Adipose tissue (tissue), 3 donors: ENCODE results near the gene ASF1A. TPM values are rescaled to one million over a fixed set of nuclear protein-coding genes. Genes with fewer than 3 reads are reported as not detected.

Source experiments
- H3K27ac ChIP-seq: one replicate; pipeline ENCODE4 v1.5.1; 2013; ENCODE audit warnings: low read depth, low read length
- WGBS, 3 donors: extraction: QIAGEN DNeasy Blood & Tissue Kit; methylation state at CpG; one replicate each; pipeline ENCODE4 v1.1.7; 2013; 5-methylcytosine and 5-hydroxymethylcytosine counted together
- polyA plus RNA-seq, 3 donors: library from polyadenylated mRNA; stranded (reverse); fragments of 200-250 nt; gene quantifications; one replicate each; pipeline ENCODE4 v1.2.3, GENCODE V29; 2013
- donor health status: healthy with polysubstance abuse.
- donor health status: Bipolar disorder and iron deficiency.
- donor health status: healthy.

ASF1A gene
- polyA plus RNA-seq, 3 donors, result 5.8 to 8.9 (median 6.4) TPM

GRCh38 chr6:118876198-118876597 lies 17.8 kb upstream of the ASF1A start:
- no peak overlapping the region for H3K27ac ChIP-seq
- 93 to 100% (median 96%) methylated on average over 1 of the region's 1 CpG for WGBS, 3 donors

GRCh38 chr6:118876814-118877213 lies 17.1 kb upstream of the ASF1A start:
- no peak overlapping the region for H3K27ac ChIP-seq

GRCh38 chr6:118877806-118878205 lies 16.1 kb upstream of the ASF1A start:
- WGBS, 3 donors, result 94 to 99% (median 96%) methylated on average over 2 of the region's 2 CpGs
- no peak overlapping the region for H3K27ac ChIP-seq

- WGBS, 3 donors, result 81 to 90% (median 84%) methylated on average over 9 of the region's 9 CpGs
- H3K27ac ChIP-seq, result no peak overlapping the region
Measured at GRCh38 chr6:118881440-118882313, 12.3 kb upstream of the ASF1A start.

GRCh38 chr6:118882314-118882905 lies 11.5 kb upstream of the ASF1A start:
- no peak overlapping the region for H3K27ac ChIP-seq
- WGBS, 3 donors, result 88 to 95% (median 94%) methylated on average over 4 of the region's 4 CpGs

GRCh38 chr6:118886641-118887040 lies 7.3 kb upstream of the ASF1A start:
- no peak overlapping the region for H3K27ac ChIP-seq
- whole genome bisulfite sequencing, 3 donors, result 78 to 94% (median 93%) methylated on average over 6 of the region's 6 CpGs

- H3K27ac ChIP-seq, result no peak overlapping the region
- 88 to 95% (median 94%) methylated on average over 4 of the region's 4 CpGs for WGBS, 3 donors
Measured at GRCh38 chr6:118889163-118889562, 4.8 kb upstream of the ASF1A start.

- H3K27ac ChIP-seq, result no peak overlapping the region
- WGBS, 3 donors, result 81 to 89% (median 84%) methylated on average over 5 of the region's 5 CpGs
Measured at GRCh38 chr6:118890997-118891790, 2.8 kb upstream of the ASF1A start.

GRCh38 chr6:118892355-118892991 lies 1.5 kb upstream of the ASF1A start:
- WGBS, 3 donors, result 26 to 31% (median 26%) methylated on average over 6 of the region's 6 CpGs
- no peak overlapping the region for H3K27ac ChIP-seq

GRCh38 chr6:118893064-118893806 lies 717 bp upstream of the ASF1A start:
- WGBS, 3 donors, result 0 to 1% (median 0%) methylated on average over 18 of the region's 18 CpGs

GRCh38 chr6:118894425-118895260 lies 691 bp downstream of the ASF1A start:
- H3K27ac ChIP-seq, result peak overlapping the region; percentile 90
- 0 to 1% (median 0%) methylated on average over 100 to 102 of the region's 102 CpGs for WGBS, 3 donors

More at GRCh38 chr6:118893064-118893806, 717 bp upstream of the ASF1A start:
- peak overlapping the region; percentile 32 for H3K27ac ChIP-seq

- WGBS, 3 donors, result 0 to 1% (median 0%) methylated on average over 11 of the region's 11 CpGs
- peak overlapping the region; percentile 90 for H3K27ac ChIP-seq
Measured at GRCh38 chr6:118895261-118895560, 1.3 kb downstream of the ASF1A start.

GRCh38 chr6:118895859-118896258 lies 1.9 kb downstream of the ASF1A start:
- no peak overlapping the region for H3K27ac ChIP-seq
- WGBS, 3 donors, result 48 to 54% (median 53%) methylated on average over 2 of the region's 2 CpGs

- no peak overlapping the region for H3K27ac ChIP-seq
- WGBS, 3 donors, result 71 to 77% (median 75%) methylated on average over 5 of the region's 5 CpGs
Measured at GRCh38 chr6:118896339-118897136, 2.6 kb downstream of the ASF1A start.

- H3K27ac ChIP-seq, result no peak overlapping the region
Measured at GRCh38 chr6:118897386-118897785, 3.4 kb downstream of the ASF1A start.

- no peak overlapping the region for H3K27ac ChIP-seq
- 76 to 86% (median 83%) methylated on average over 6 of the region's 6 CpGs for WGBS, 3 donors
Measured at GRCh38 chr6:118899948-118900347, 6.0 kb downstream of the ASF1A start.

- no peak overlapping the region for H3K27ac ChIP-seq
Measured at GRCh38 chr6:118902726-118903125, 8.8 kb downstream of the ASF1A start.
